ENCODE results near the gene TNFRSF18.

GRCh38 chr1:1208713-1209433, 2.5 kb upstream of the TNFRSF18 start:
- TF ChIP-seq CTCF (IDR thresholded peaks at IDR 0.05) (no peak), POLR2A (IDR thresholded peaks at IDR 0.05) (no peak)
